ENCODE measurements around the gene MRPS27.

- TF ChIP-seq CTCF (IDR thresholded peaks at IDR 0.05) = no peak
- TF ChIP-seq POLR2A (IDR thresholded peaks at IDR 0.05) = no peak
Measured at GRCh38 chr5:72353046-72353445, 33.0 kb upstream of the MRPS27 start.

Data from Peyer's patch (tissue), 4 donors.